Loucy (cell line): ENCODE data around the gene BRD9.

Experiments
- EZH2phosphoT487 ChIP-seq: fragments of 200-600 bp; IDR thresholded peaks from 2 replicates; pipeline ENCODE4 v1.6.1; 2018; ENCODE audit warnings: antibody characterized with exemption, mild to moderate bottlenecking, moderate library complexity, borderline replicate concordance
- TF ChIP-seq, protein P1 (sequence below): fragments of 200-600 bp; sonication (generic); conservative IDR thresholded peaks from 2 replicates; pipeline ENCODE4 v1.5.1; 2014; ENCODE audit warnings: mild to moderate bottlenecking, antibody characterized with exemption, low read length

DNA sequence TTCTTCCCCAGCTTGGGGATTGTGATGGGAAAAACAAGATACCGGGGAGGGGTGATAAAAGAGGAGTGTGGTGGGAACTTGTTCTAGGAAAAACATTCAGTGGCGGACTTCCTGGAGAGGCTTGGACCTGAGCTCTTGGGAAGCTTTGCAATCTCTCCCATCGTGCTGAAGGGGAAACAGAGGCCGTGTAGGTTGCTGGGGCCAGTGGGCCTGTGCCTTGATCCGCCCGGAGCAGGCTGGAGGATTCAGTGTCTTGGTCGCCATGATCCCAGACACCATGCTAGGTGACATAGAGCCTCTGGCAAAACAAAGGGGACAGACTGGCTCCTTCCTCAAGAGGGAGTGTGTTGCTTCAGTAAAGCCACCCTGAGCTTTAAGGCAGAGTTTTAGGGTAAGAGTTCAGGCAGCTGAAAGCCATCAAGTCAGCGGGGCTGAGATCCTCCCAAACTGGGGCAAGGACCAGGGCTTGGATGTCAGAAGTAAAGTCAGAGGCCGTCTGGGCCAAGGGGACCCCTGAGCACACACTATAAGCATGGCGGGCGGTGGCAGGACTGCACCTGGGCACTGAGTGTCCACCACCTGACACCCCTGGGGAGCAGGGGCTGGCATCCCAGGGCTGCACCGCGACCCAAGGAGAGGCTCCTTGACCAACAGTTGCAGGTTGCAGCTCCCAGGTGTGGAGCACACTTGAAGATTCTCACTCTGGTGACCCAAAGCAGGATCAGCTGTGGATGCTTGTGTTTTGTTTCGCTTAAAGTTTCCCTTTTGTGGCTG is 44.7 kb upstream of the BRD9 start:
- TF ChIP-seq, protein P1, sequence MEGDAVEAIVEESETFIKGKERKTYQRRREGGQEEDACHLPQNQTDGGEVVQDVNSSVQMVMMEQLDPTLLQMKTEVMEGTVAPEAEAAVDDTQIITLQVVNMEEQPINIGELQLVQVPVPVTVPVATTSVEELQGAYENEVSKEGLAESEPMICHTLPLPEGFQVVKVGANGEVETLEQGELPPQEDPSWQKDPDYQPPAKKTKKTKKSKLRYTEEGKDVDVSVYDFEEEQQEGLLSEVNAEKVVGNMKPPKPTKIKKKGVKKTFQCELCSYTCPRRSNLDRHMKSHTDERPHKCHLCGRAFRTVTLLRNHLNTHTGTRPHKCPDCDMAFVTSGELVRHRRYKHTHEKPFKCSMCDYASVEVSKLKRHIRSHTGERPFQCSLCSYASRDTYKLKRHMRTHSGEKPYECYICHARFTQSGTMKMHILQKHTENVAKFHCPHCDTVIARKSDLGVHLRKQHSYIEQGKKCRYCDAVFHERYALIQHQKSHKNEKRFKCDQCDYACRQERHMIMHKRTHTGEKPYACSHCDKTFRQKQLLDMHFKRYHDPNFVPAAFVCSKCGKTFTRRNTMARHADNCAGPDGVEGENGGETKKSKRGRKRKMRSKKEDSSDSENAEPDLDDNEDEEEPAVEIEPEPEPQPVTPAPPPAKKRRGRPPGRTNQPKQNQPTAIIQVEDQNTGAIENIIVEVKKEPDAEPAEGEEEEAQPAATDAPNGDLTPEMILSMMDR, result 0 out of 2 replicates have a peak, but pooled peaks have one; percentile 10
- TF ChIP-seq EZH2phosphoT487, result no peak
